Neural cell (in vitro differentiated cells): Measurements from ENCODE around the gene RHEBL1. TPM values are rescaled to one million over a fixed set of nuclear protein-coding genes. Genes with fewer than 3 reads are reported as not detected.

Experiments used
- H2AFZ ChIP-seq: fragments of 200-600, 300-800 bp; sonication (generic), shearing (Covaris generic); 2 replicates; pipeline ENCODE4 v1.6.0; 2014; ENCODE audit warnings: low read depth, mild to moderate bottlenecking, antibody characterized with exemption, low read length, moderate library complexity
- H3F3A ChIP-seq: fragments of 200-600 bp; shearing (Covaris generic); 2 replicates; pipeline ENCODE4 v1.6.1; 2016; ENCODE audit warnings: mild to moderate bottlenecking, moderate library complexity, mixed read lengths, antibody characterized with exemption, low read length; ENCODE audit not compliant: insufficient read depth, poor library complexity, severe bottlenecking
- H3K27ac ChIP-seq: fragments of 200-600, 300-800 bp; sonication (generic), shearing (Covaris generic); 2 replicates; pipeline ENCODE4 v1.5.1; 2014; ENCODE audit warnings: mild to moderate bottlenecking, low read length, moderate library complexity
- H3K27me3 ChIP-seq: fragments of 300-800, 200-600 bp; sonication (generic), shearing (Covaris generic); 2 replicates; pipeline ENCODE4 v1.6.0; 2014; ENCODE audit warnings: mild to moderate bottlenecking, low read depth, low read length, moderate library complexity; ENCODE audit not compliant: insufficient read depth
- H3K36me3 ChIP-seq: fragments of 300-800, 200-600 bp; sonication (generic), shearing (Covaris generic); 2 replicates; pipeline ENCODE4 v1.5.1; 2014; ENCODE audit warnings: mild to moderate bottlenecking, antibody characterized with exemption, low read length, moderate library complexity; ENCODE audit not compliant: insufficient read depth
- H3K4me2 ChIP-seq: fragments of 300-800, 200-600 bp; sonication (generic), shearing (Covaris generic); 2 replicates; pipeline ENCODE4 v1.6.0; 2014; ENCODE audit warnings: mild to moderate bottlenecking, low read length
- H3K4me3 ChIP-seq: fragments of 300-800, 200-600 bp; sonication (generic), shearing (Covaris generic); 2 replicates; pipeline ENCODE4 v1.5.1; 2014; ENCODE audit warnings: mild to moderate bottlenecking, low read length, moderate library complexity
- H3K79me2 ChIP-seq: fragments of 200-600 bp; shearing (Covaris generic); replicated peaks from 2 replicates; pipeline ENCODE4 v1.6.0; 2014; ENCODE audit warnings: mild to moderate bottlenecking, low read length, moderate library complexity; ENCODE audit not compliant: insufficient read depth
- H3K9ac ChIP-seq: fragments of 300-800, 200-600 bp; sonication (generic), shearing (Covaris generic); 2 replicates; pipeline ENCODE4 v1.6.1; 2016; ENCODE audit warnings: mild to moderate bottlenecking, low read length, mixed read lengths
- H3K9me2 ChIP-seq: fragments of 200-600 bp; shearing (Covaris generic); 2 replicates; pipeline ENCODE4 v1.6.1; 2016; ENCODE audit warnings: mild to moderate bottlenecking, low read length, mixed read lengths; ENCODE audit not compliant: insufficient read depth
- H3K9me3 ChIP-seq: fragments of 200-600, 300-800 bp; sonication (generic), shearing (Covaris generic); 2 replicates; pipeline ENCODE4 v1.6.1; 2016; ENCODE audit warnings: mild to moderate bottlenecking, mixed run types, low read length, moderate library complexity, mixed read lengths
- H4K20me1 ChIP-seq: fragments of 200-600 bp; shearing (Covaris generic); 2 replicates; pipeline ENCODE4 v1.6.1; 2016; ENCODE audit warnings: mild to moderate bottlenecking, mixed run types; ENCODE audit not compliant: insufficient read depth
- CTCF ChIP-seq: fragments of 450-650 bp; IDR thresholded peaks from 2 replicates; pipeline ENCODE4 v1.5.1; 2014; ENCODE audit warnings: antibody characterized with exemption, mild to moderate bottlenecking, moderate library complexity; ENCODE audit not compliant: poor library complexity, severe bottlenecking
- EP300 ChIP-seq: fragments of 450-650 bp; conservative IDR thresholded peaks from 2 replicates; pipeline ENCODE4 v1.6.1; 2014; ENCODE audit warnings: antibody characterized with exemption, mild to moderate bottlenecking, moderate library complexity; ENCODE audit not compliant: poor library complexity, severe bottlenecking
- EZH2 ChIP-seq: fragments of 200-600, 300-800 bp; shearing (Covaris generic), sonication (generic); IDR thresholded peaks from 2 replicates; pipeline ENCODE4 v1.6.1; 2014; ENCODE audit warnings: antibody characterized with exemption, low read length, borderline replicate concordance, mild to moderate bottlenecking; ENCODE audit not compliant: insufficient read depth, poor library complexity, severe bottlenecking
- MXI1 ChIP-seq: fragments of 450-650 bp; conservative IDR thresholded peaks from 2 replicates; pipeline ENCODE4 v1.6.1; 2014; ENCODE audit warnings: antibody characterized with exemption, mild to moderate bottlenecking; ENCODE audit not compliant: poor library complexity, severe bottlenecking
- POLR2AphosphoS5 ChIP-seq: IDR thresholded peaks from 2 replicates; pipeline ENCODE4 v1.6.1; 2012
- RAD21 ChIP-seq: fragments of 450-650 bp; conservative IDR thresholded peaks from 2 replicates; pipeline ENCODE4 v1.6.1; 2014; ENCODE audit warnings: antibody characterized with exemption, mild to moderate bottlenecking, moderate library complexity
- REST ChIP-seq: IDR thresholded peaks from 2 replicates; pipeline ENCODE4 v1.6.1; 2012; ENCODE audit warnings: borderline replicate concordance
- SMC3 ChIP-seq: fragments of 450-650 bp; conservative IDR thresholded peaks from 2 replicates; pipeline ENCODE4 v1.6.1; 2014; ENCODE audit warnings: antibody characterized with exemption, mild to moderate bottlenecking, moderate library complexity; ENCODE audit not compliant: poor library complexity
- TAF1 ChIP-seq: IDR thresholded peaks from 2 replicates; pipeline ENCODE4 v1.6.1; 2012; ENCODE audit warnings: low read depth
- polyA plus RNA-seq: library from polyadenylated mRNA; depleted of rRNA; stranded (reverse); fragments of >200 nt; gene quantifications from 2 replicates; pipeline ENCODE4 v1.2.3, GENCODE V29; 2014

The RHEBL1 gene
- polyA plus RNA-seq, 1 donor from 2014 or later = 0.68 TPM

- Histone ChIP-seq H3K36me3 (peaks cover 6% of the 10 kb centered on the region), H2AFZ (peak within 1 kb of the TSS; percentile 82), H3K4me2 (peak within 1 kb of the TSS; percentile 100), H3F3A (no peaks in the 10 kb centered on the region), H3K9me2 (no peaks in the 10 kb centered on the region), H3K4me3 (peak within 1 kb of the TSS; percentile 96), H4K20me1 (peaks cover 31% of the 10 kb centered on the region), H3K79me2 (peaks cover 45% of the 10 kb centered on the region), H3K27ac (peak within 1 kb of the TSS; percentile 100), H3K9ac (peak within 1 kb of the TSS; percentile 100), H3K9me3 (no peaks in the 10 kb centered on the region), H3K27me3 (no peaks in the 10 kb centered on the region)
- peak; percentile 95 for TF ChIP-seq TAF1
- no peak for TF ChIP-seq MXI1
- TF ChIP-seq CTCF = peak; percentile 82
- TF ChIP-seq POLR2AphosphoS5 = peak; percentile 96
- TF ChIP-seq SMC3 = peak; percentile 41
- TF ChIP-seq EZH2 = no peak
- TF ChIP-seq EP300 = peak; percentile 43
- peak; percentile 52 for TF ChIP-seq RAD21
- TF ChIP-seq REST = peak; percentile 92
Measured at GRCh38 chr12:49110464-49111155, 40.8 kb upstream of the RHEBL1 start, which contains the start of gene LMBR1L. Gene LMBR1L, minus strand, starts transcription at chr12:49110847. Its CDS starts 292 bp downstream, at chr12:49110555.

- H3K4me2 ChIP-seq = peak overlapping the region; percentile 100
- H3K9me3 ChIP-seq = no peaks in the 10 kb centered on the region
- H3K9me2 ChIP-seq = no peaks in the 10 kb centered on the region
- H3K79me2 ChIP-seq = peaks cover 50% of the 10 kb centered on the region
- H3K4me3 ChIP-seq = peak overlapping the region; percentile 96
- H3K36me3 ChIP-seq = peaks cover 6% of the 10 kb centered on the region
- H4K20me1 ChIP-seq = peaks cover 36% of the 10 kb centered on the region
- H2AFZ ChIP-seq = peak overlapping the region; percentile 56
- TF ChIP-seq EP300 = no peak
- TF ChIP-seq CTCF = no peak
- peak; percentile 62 for TF ChIP-seq MXI1
- TF ChIP-seq REST = no peak
- no peak for TF ChIP-seq SMC3
- peak; percentile 73 for TF ChIP-seq POLR2AphosphoS5
- H3K27me3 ChIP-seq = no peaks in the 10 kb centered on the region
- no peaks in the 10 kb centered on the region for H3F3A ChIP-seq
- peak overlapping the region; percentile 100 for H3K27ac ChIP-seq
- peak overlapping the region; percentile 100 for H3K9ac ChIP-seq
Measured at GRCh38 chr12:49109641-49110463, 40.1 kb upstream of the RHEBL1 start.
